IMR-90 (cell line): Measurements from ENCODE around the gene SRPX2. TPM values are rescaled to one million over a fixed set of nuclear protein-coding genes. Genes with fewer than 3 reads are reported as not detected.

Experiments used
- ATAC-seq: fragments of 200-7000 bp; cut with Tn5 transposase; 2 replicates; pipeline ENCODE4 v1.9.1; 2020; ENCODE audit warnings: low read depth, mild to moderate bottlenecking, moderate library complexity
- BruUV-seq: library from RNA; stranded (reverse); fragments of 400-500 nt; replicated peaks from 2 replicates; lab custom pipeline; 2021; lab: Mats Ljungman, UMichigan
- CTCF ChIA-PET: fragments of 300-600 bp; formaldehyde crosslinking; extraction: SDS; loops from one replicate; lab custom pipeline; 2021; ENCODE audit warnings: antibody characterized with exemption; lab: Yijun Ruan, JAX
- POLR2A ChIA-PET: fragments of 300-600 bp; sonication (Branson Sonifier 250); formaldehyde crosslinking; loops from one replicate; lab custom pipeline; 2022; ENCODE audit warnings: antibody characterized with exemption; ENCODE audit not compliant: unreplicated experiment; lab: Charles Lee
- DNase-seq: peaks from one replicate; pipeline ENCODE4 v3.0.0; 2013
- H2AFZ ChIP-seq: replicated peaks from 2 replicates; pipeline ENCODE3; 2013; ENCODE audit warnings: low read length, mild to moderate bottlenecking; ENCODE audit not compliant: poor library complexity
- H2AK5ac ChIP-seq: 2 replicates; pipeline ENCODE4 v1.6.1; 2013; ENCODE audit warnings: low read depth, low read length, inconsistent platforms
- H2AK9ac ChIP-seq: replicated peaks from 2 replicates; pipeline ENCODE3; 2013; ENCODE audit warnings: mild to moderate bottlenecking, low read depth, low read length, moderate library complexity; ENCODE audit not compliant: poor library complexity
- H2BK120ac ChIP-seq: 2 replicates; pipeline ENCODE4 v1.6.1; 2013; ENCODE audit warnings: low read depth, low read length, inconsistent platforms
- H2BK15ac ChIP-seq: 3 replicates; pipeline ENCODE4 v1.6.1; 2013; ENCODE audit warnings: low read depth, low read length, inconsistent platforms
- H2BK20ac ChIP-seq: 2 replicates; pipeline ENCODE4 v1.6.1; 2013; ENCODE audit warnings: low read depth, mild to moderate bottlenecking, inconsistent platforms, low read length, moderate library complexity
- H2BK5ac ChIP-seq: 2 replicates; pipeline ENCODE4 v1.6.1; 2013; ENCODE audit warnings: mild to moderate bottlenecking, low read depth, low read length, inconsistent platforms; ENCODE audit not compliant: poor library complexity, severe bottlenecking
- H3K14ac ChIP-seq: replicated peaks from 2 replicates; pipeline ENCODE4 v1.6.1; 2013; ENCODE audit warnings: low read depth, low read length, inconsistent platforms
- H3K18ac ChIP-seq: 2 replicates; pipeline ENCODE4 v1.6.1; 2013; ENCODE audit warnings: low read depth, low read length, control low read depth
- H3K23ac ChIP-seq: 2 replicates; pipeline ENCODE4 v1.6.1; 2013; ENCODE audit warnings: low read depth, low read length, inconsistent platforms
- H3K27ac ChIP-seq: 2 replicates; pipeline ENCODE4 v1.5.1; 2013; ENCODE audit warnings: mild to moderate bottlenecking, control low read depth, low read length; ENCODE audit not compliant: insufficient read depth
- H3K27me3 ChIP-seq: 2 replicates; pipeline ENCODE4 v1.6.1; 2013; ENCODE audit warnings: low read length; ENCODE audit not compliant: control insufficient read depth, insufficient read depth
- H3K36me3 ChIP-seq: 2 replicates; pipeline ENCODE4 v1.6.1; 2013; ENCODE audit warnings: low read length, mixed read lengths; ENCODE audit not compliant: control insufficient read depth, insufficient read depth
- H3K4ac ChIP-seq: 2 replicates; pipeline ENCODE4 v1.6.1; 2013; ENCODE audit warnings: low read depth, low read length, inconsistent platforms
- H3K4me1 ChIP-seq: 2 replicates; pipeline ENCODE4 v1.6.1; 2013; ENCODE audit warnings: low read length, mixed read lengths; ENCODE audit not compliant: control insufficient read depth, insufficient read depth
- H3K4me2 ChIP-seq: 2 replicates; pipeline ENCODE4 v1.6.1; 2013; ENCODE audit warnings: low read depth, mild to moderate bottlenecking, control low read depth, low read length, moderate library complexity
- H3K4me3 ChIP-seq: 2 replicates; pipeline ENCODE4 v1.5.1; 2013; ENCODE audit warnings: low read depth, mild to moderate bottlenecking, control low read depth, low read length, moderate library complexity; ENCODE audit not compliant: insufficient read depth
- H3K56ac ChIP-seq: 2 replicates; pipeline ENCODE4 v1.6.1; 2013; ENCODE audit warnings: low read length, inconsistent platforms; ENCODE audit not compliant: insufficient read depth; ENCODE audit errors: extremely low read depth
- H3K79me1 ChIP-seq, 2 experiments: 2 replicates each; pipeline ENCODE4 v1.6.1; 2013; ENCODE audit warnings: low read length in 2 of 2, inconsistent platforms in 1 of 2, low read depth in 1 of 2
- H3K9ac ChIP-seq: 2 replicates; pipeline ENCODE4 v1.6.1; 2013; ENCODE audit warnings: low read depth, low read length, control low read depth
- H3K9me1 ChIP-seq: 2 replicates; pipeline ENCODE4 v1.6.1; 2013; ENCODE audit warnings: low read length, inconsistent platforms; ENCODE audit not compliant: insufficient read depth
- H3K9me3 ChIP-seq: 2 replicates; pipeline ENCODE4 v1.6.1; 2013; ENCODE audit warnings: low read length; ENCODE audit not compliant: control insufficient read depth, insufficient read depth
- H4K20me1 ChIP-seq: 2 replicates; pipeline ENCODE4 v1.6.1; 2013; ENCODE audit warnings: low read length, inconsistent platforms; ENCODE audit not compliant: insufficient read depth
- H4K5ac ChIP-seq: 2 replicates; pipeline ENCODE4 v1.6.1; 2013; ENCODE audit warnings: mild to moderate bottlenecking, low read depth, low read length, control low read depth
- H4K8ac ChIP-seq, 2 experiments: 2 replicates each; pipeline ENCODE4 v1.6.1; 2013; ENCODE audit warnings: low read depth in 2 of 2, low read length in 2 of 2, control low read depth in 1 of 2, inconsistent platforms in 1 of 2
- H4K91ac ChIP-seq: 2 replicates; pipeline ENCODE4 v1.6.1; 2013; ENCODE audit warnings: low read depth, low read length, inconsistent platforms; ENCODE audit not compliant: insufficient read depth
- BHLHE40 ChIP-seq: fragments of 150-350 bp; IDR thresholded peaks from 2 replicates; pipeline ENCODE4 v1.6.1; 2016; ENCODE audit warnings: mild to moderate bottlenecking, low read depth, low read length
- CEBPB ChIP-seq: IDR thresholded peaks from 2 replicates; pipeline ENCODE4 v1.6.1; 2012; ENCODE audit warnings: low read depth, low read length, improper control_type of control experiment
- FOS ChIP-seq: fragments of 150-350 bp; IDR thresholded peaks from 2 replicates; pipeline ENCODE4 v1.6.1; 2016; ENCODE audit warnings: low read depth, low read length
- MAFK ChIP-seq: IDR thresholded peaks from 2 replicates; pipeline ENCODE4 v1.6.1; 2012; ENCODE audit warnings: low read depth, low read length, improper control_type of control experiment
- MAZ ChIP-seq: IDR thresholded peaks from 2 replicates; pipeline ENCODE4 v1.6.1; 2012; ENCODE audit warnings: low read depth, mild to moderate bottlenecking, low read length, improper control_type of control experiment, moderate library complexity, borderline replicate concordance
- MXI1 ChIP-seq: IDR thresholded peaks from 2 replicates; pipeline ENCODE4 v1.6.1; 2012; ENCODE audit warnings: low read depth, mild to moderate bottlenecking, low read length, moderate library complexity, borderline replicate concordance
- NFE2L2 ChIP-seq: fragments of 150-350 bp; IDR thresholded peaks from 2 replicates; pipeline ENCODE4 v1.6.1; 2016; ENCODE audit warnings: low read depth, mild to moderate bottlenecking, low read length
- POLR2A ChIP-seq: IDR thresholded peaks from 2 replicates; pipeline ENCODE4 v1.6.1; 2012; ENCODE audit warnings: mild to moderate bottlenecking, low read depth, low read length
- RFX5 ChIP-seq: IDR thresholded peaks from 2 replicates; pipeline ENCODE4 v1.8.0; 2012; ENCODE audit warnings: low read depth, mild to moderate bottlenecking, low read length, moderate library complexity
- SMC3 ChIP-seq: fragments of 150-350 bp; IDR thresholded peaks from 2 replicates; pipeline ENCODE4 v1.6.1; 2016; ENCODE audit warnings: low read depth, mild to moderate bottlenecking, antibody characterized with exemption, low read length, moderate library complexity
- WGBS, 2 experiments: methylation state at CpG; one replicate each; pipeline versions ENCODE4 v1.1.5 to v1.1.7; 2013; ENCODE audit warnings: missing lambda C conversion rate in 2 of 2; ENCODE audit not compliant: insufficient read length in 1 of 2; ENCODE audit errors: extremely low coverage in 2 of 2; 5-methylcytosine and 5-hydroxymethylcytosine counted together
- dilution Hi-C: fragments of 300-500 bp; cut with HindIII; formaldehyde crosslinking; loops from one replicate; pipeline ENCODE4 v1.14.3; 2018; ENCODE audit warnings: low sequenced_read_pairs; ENCODE audit not compliant: unreplicated experiment
- in situ Hi-C: fragments of 300-500 bp; cut with MboI; formaldehyde crosslinking; loops from 3 replicates; pipeline ENCODE4 v1.14.3; 2019; ENCODE audit warnings: low sequenced_read_pairs, inconsistent platforms, mixed read lengths
- intact Hi-C: fragments of 100-400 bp; cut with micrococcal nuclease; formaldehyde crosslinking; loops from 2 replicates; pipeline ENCODE4 v1.10.0; 2022
- polyA plus RNA-seq, 3 experiments: library from polyadenylated mRNA; depleted of rRNA; stranded (reverse); fragments of >200 nt; gene quantifications; 2 replicates each; pipeline ENCODE4 v1.2.3, GENCODE V29; 2012; ENCODE audit warnings: low replicate concordance in 1 of 3
- total RNA-seq: library from RNA; depleted of rRNA; stranded (reverse); fragments of >200 nt; gene quantifications from 2 replicates; pipeline ENCODE4 v1.2.3, GENCODE V29; 2012
- TF ChIP-seq, protein P1 (sequence below): fragments of 150-350 bp; IDR thresholded peaks from 2 replicates; pipeline ENCODE4 v1.6.1; 2016; ENCODE audit warnings: low read depth, mild to moderate bottlenecking, low read length, moderate library complexity, borderline replicate concordance
- TF ChIP-seq, protein P2 (sequence below): conservative IDR thresholded peaks from 2 replicates; pipeline ENCODE4 v1.5.1; 2012; ENCODE audit warnings: mild to moderate bottlenecking, low read depth, low read length, improper control_type of control experiment
- TF ChIP-seq, protein P3 (sequence below): fragments of 150-350 bp; IDR thresholded peaks from 2 replicates; pipeline ENCODE4 v1.6.1; 2017; ENCODE audit warnings: mild to moderate bottlenecking, antibody characterized with exemption, low read length, low read depth

SRPX2 gene
- total and polyA plus RNA-seq, 2 of the 4 experiments (the other 2 are of a cell fraction), result 20.6 to 43.1 TPM

DNA sequence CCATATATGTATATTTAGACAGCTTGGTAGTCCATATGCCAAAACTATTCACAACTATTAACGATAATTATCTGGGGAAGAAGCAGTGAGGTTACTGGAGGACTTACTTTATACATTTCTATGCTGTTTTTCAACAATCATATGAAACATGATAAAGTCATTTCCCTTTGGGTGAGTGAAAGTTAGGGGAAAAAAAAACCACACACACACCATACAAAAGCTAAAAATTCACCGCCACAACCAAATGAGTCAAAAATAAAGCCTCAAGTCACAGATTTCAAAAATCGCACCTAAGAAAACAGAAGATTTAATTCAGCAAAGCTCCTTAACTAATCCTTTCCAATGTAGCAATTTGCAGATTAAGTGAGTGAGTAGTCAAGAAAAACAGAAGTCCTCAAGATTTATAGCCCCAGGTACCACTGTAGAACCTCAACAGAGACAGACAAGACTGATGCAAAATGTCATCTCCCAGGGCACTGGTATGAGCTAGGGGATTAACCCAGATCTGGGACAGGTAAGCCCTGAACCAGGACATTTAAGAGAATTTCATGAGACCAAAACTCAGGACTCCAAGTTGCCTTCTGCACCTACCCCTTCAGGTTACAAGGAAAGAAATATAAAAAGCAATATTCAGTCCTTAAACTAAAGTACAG is 52.8 kb downstream of the SRPX2 start:
- Histone ChIP-seq H3K27ac (no peak overlapping the region), H2AK9ac (no peak overlapping the region), H3K79me1 (no peaks in the 10 kb centered on the region), H3K9me3 (no peaks in the 10 kb centered on the region), H4K5ac (no peak overlapping the region), H3K4ac (no peak overlapping the region), H2AK5ac (no peak overlapping the region), H2AFZ (no peak overlapping the region), H2BK20ac (no peak overlapping the region), H3K9me1 (no peaks in the 10 kb centered on the region), H4K8ac (no peak overlapping the region), H3K23ac (no peak overlapping the region), H3K9ac (no peak overlapping the region), H3K14ac (no peak overlapping the region), H3K36me3 (no peaks in the 10 kb centered on the region), H3K27me3 (peaks cover 2% of the 10 kb centered on the region), H2BK120ac (no peak overlapping the region), H3K4me1 (no peaks in the 10 kb centered on the region), H3K4me2 (no peak overlapping the region), H2BK15ac (no peak overlapping the region), H4K91ac (no peak overlapping the region), H2BK5ac (no peak overlapping the region), H3K18ac (no peak overlapping the region), H3K4me3 (no peak overlapping the region), H4K20me1 (no peaks in the 10 kb centered on the region), H3K56ac (no peak overlapping the region)
- dilution Hi-C loops, result no loop called here
- ATAC-seq, result no peak
- no TSS peak for BruUV-seq
- DNase-seq, result no peak
- in situ Hi-C loops, result no loop called here
- intact Hi-C loops, result no loop called here
- CTCF ChIA-PET, result no interaction called here
- no CpG with 5 or more reads among the region's 3 CpGs for whole genome bisulfite sequencing, 2 experiments
- POLR2A ChIA-PET, result no interaction called here
- TF ChIP-seq NFE2L2 (no peak), MXI1 (no peak), MAFK (no peak), RFX5 (no peak), MAZ (no peak), CEBPB (no peak), FOS (no peak), BHLHE40 (no peak), POLR2A (no peak), SMC3 (no peak)
- TF ChIP-seq, protein P1, sequence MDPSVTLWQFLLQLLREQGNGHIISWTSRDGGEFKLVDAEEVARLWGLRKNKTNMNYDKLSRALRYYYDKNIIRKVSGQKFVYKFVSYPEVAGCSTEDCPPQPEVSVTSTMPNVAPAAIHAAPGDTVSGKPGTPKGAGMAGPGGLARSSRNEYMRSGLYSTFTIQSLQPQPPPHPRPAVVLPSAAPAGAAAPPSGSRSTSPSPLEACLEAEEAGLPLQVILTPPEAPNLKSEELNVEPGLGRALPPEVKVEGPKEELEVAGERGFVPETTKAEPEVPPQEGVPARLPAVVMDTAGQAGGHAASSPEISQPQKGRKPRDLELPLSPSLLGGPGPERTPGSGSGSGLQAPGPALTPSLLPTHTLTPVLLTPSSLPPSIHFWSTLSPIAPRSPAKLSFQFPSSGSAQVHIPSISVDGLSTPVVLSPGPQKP, result no peak
- TF ChIP-seq, protein P2, sequence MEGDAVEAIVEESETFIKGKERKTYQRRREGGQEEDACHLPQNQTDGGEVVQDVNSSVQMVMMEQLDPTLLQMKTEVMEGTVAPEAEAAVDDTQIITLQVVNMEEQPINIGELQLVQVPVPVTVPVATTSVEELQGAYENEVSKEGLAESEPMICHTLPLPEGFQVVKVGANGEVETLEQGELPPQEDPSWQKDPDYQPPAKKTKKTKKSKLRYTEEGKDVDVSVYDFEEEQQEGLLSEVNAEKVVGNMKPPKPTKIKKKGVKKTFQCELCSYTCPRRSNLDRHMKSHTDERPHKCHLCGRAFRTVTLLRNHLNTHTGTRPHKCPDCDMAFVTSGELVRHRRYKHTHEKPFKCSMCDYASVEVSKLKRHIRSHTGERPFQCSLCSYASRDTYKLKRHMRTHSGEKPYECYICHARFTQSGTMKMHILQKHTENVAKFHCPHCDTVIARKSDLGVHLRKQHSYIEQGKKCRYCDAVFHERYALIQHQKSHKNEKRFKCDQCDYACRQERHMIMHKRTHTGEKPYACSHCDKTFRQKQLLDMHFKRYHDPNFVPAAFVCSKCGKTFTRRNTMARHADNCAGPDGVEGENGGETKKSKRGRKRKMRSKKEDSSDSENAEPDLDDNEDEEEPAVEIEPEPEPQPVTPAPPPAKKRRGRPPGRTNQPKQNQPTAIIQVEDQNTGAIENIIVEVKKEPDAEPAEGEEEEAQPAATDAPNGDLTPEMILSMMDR, result no peak
- TF ChIP-seq, protein P3, sequence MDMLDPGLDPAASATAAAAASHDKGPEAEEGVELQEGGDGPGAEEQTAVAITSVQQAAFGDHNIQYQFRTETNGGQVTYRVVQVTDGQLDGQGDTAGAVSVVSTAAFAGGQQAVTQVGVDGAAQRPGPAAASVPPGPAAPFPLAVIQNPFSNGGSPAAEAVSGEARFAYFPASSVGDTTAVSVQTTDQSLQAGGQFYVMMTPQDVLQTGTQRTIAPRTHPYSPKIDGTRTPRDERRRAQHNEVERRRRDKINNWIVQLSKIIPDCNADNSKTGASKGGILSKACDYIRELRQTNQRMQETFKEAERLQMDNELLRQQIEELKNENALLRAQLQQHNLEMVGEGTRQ, result no peak
